GM21423 (cell line): ENCODE measurements around the gene PADI2.

Experiments
- ATAC-seq: cut with Tn5 transposase; IDR thresholded peaks from one replicate; pipeline ENCODE4 v1.9.1; 2021; ENCODE audit warnings: mild to moderate bottlenecking, moderate library complexity; ENCODE audit not compliant: unreplicated experiment

The PADI2 gene

DNA sequence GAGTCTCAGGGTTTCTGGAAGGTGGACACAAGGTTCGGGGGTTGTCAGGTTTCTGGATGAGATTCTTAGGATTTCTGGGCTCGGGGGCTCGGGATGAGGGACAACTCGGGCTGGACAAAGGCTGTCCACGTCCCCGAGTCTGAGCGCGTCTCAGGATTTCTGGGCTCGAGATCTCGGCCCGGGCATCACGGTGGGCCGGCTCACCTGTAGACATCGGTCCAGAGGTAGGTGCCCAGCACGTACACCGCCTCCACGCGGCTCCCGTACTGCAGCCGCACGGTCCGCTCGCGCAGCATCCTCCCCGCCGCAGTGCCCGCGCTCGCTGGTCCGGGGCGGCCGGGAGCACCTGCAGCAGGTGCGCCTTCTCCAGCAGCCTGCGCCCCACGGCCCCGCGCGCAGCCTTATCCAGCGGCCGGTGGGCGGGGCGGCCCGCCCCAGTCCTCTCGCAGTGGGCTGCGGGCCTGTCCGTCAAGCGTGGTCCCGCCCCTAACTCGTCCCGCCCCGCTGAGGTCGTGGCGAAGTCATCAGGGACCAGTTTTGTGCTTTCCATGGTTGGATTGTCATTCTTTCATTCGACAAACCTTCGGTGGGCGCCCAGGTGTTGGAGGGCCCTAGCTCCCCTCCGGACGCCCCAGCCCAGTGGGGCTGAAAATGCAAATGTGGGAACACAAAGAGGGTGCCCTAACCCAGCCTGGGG, at the start of gene PADI2:
Gene PADI2 (minus strand): TSS at position 376 of the 697 bp plus-strand sequence. CDS start 80 bp downstream, at position 296.
- ATAC-seq = peak; percentile 62

DNA sequence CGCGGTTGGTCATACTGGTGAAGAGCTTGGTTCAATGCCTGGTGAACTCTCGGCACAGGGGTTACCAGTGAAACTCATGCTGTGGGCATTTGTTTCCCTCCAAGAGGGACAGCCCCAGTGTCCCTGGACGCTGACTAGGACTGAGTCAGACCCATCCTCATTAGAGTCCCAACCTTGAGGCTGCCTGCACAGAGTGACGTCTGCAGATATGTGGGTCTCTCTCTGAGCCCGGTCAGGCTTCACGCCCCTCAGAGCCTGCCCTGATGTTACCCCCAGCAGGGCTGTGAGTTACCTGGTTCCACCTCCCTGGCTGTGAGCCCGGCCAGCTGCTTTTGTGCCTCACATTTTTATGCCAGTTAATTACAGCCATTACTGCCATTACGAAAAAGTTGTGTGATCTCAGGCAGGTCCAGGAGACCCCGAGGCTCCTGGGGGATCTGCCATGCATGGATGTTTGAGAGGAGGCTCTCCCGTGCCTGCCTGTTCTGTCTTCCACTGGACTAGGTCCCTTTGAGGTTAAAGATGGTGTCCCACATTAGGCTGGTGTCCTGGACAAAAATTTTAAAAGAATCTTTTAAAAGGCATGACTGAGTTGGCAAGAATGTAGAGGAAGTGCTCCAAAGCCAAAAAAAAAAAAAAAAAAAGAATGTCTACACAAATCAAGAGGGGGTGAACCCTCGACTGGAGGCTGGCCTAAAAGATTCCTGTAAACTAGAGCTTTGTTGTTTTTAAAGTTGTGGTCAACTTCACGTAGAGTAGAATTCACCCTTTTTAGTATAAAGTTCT, 49.0 kb upstream of the PADI2 start:
- no peak for ATAC-seq

- no peak for ATAC-seq
Measured at GRCh38 chr1:17167786-17168090, 48.5 kb upstream of the PADI2 start.

DNA sequence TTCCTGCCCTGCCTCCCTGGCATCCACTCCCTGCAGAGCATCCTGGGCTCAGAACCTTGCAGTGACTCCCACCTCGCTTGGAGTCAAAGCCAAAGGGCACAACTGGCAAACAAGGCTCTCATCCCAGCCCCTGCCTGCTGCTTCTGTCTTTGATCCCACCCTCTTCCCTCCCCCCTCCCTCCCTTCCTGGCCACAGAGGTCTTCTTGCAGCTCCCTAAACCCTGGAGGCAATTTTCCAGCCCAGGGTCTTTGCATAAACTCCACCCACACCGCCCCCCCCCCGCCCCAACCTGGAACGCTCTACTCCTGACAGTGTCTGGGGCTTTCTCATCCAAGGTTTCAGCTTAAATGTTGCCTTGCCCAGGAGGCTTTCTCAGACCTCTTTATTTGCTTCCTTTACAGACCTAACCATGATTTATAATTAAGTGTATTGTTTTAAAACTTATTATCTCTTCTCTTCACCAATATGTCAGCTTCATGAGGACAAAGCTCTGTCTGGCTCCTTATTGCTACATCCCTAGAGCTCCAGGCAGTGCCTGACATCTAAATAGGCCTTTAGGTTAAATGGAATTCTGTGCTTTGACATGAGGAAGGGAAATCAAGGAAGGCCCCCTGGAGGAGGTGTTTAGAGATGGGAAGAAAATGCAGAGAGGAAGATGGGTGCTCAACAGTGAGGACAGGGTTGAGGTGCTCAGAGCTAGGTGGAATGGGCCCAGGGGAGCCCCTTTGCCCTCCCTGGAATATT, 48.0 kb upstream of the PADI2 start:
- no peak for ATAC-seq

DNA sequence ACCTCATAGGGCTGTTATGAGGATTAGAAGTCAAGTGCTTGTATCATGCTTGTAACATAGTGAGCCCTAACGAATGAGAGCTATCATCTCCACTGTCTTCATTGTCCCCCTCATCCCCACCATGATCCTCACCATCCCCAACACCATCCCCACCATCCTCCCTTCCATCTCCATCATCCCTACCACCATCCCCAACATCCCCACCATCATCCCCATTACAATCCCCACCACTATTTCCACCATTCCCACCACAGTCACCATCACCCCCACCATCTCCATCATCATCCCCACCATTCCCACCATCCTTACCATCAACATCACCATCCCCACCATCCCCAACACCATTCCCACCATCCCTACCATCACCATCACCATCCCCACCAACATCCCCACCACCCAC, 46.6 kb upstream of the PADI2 start:
- ATAC-seq = no peak

DNA sequence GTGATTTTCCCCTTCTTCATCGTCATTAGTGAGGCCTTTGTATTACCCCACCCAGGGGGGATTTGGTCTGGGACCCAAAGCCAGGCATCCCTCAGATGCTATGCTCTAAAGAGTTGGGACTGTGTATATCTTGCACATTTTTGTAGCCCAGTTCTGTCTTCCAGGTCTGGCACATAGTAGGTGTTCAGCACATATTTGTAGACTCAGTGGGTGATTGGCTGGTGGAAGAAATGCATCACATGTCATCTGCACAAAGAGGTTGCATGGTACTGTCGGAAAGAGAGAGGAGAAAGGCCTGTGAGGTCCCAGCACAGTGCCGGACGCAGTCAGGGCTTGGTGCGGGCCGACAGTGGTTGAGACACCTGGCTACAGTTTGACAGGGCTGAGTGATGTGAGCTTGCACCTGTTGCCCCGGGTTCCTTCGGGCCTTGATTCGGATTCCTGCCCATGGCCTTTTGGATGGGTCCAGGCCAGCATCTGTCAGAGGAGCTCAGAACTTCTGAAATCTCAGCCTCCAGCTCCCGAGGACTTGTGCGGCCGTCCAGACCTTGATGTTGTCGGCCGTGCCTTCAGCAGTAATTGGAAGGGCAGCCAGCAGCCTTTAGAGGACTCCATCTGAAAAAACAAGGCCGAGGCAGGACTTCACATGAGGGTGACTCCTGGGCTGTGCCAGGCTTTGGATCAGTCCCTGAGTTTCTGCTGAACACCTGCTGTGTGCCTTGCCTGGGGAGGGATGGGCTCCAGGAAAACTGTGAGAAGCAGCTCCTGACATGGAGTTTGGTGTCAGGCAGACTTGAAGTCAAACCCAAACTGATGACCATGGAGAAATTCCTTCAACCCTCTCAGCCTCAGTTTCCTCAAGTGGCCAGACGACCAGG, 44.8 kb upstream of the PADI2 start:
- no peak for ATAC-seq

GRCh38 chr1:17163371-17163770, 44.1 kb upstream of the PADI2 start:
- ATAC-seq = no peak

GRCh38 chr1:17162941-17163340, 43.7 kb upstream of the PADI2 start:
- ATAC-seq = no peak

DNA sequence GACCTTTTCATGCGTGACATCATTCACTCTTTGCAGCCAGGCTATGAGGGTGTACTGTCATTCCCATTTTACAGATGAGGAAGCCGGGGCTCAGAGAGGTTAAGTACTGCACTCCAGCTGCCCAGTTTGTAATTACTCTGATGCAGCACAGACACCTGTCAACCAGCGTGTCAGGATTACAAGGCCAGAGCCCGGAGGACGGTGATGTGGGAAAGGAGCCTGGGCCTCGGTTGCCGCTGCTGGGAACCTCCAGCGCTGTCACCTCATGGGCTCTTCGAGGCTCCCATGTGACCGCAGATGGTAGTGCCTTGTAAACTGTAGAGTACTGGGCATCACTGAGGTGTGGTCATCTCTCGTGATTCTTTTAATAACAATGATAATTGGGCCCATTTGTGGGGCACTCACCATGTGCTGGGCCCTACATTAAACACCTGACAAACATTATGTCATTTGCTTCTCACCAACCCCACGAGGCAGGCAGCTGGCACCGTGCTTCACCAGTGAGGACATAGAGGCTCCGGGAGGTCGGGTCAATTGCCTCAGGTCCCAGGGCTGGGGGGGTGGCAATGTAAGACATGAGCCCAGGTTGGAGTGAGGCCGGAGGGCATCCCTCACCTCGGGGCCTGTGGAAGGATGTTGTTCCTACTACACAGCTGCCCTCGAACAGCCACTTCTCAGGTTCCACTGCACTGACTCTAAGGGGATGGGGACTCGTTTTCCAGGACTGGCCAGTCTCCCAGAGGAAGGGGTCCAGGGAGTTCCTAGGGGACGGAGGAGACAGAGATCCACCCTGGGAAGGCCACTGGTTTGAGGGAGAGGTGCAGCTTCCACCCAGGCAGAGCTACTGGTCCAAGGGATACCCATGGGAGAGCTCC, 42.9 kb upstream of the PADI2 start:
- ATAC-seq = no peak

GRCh38 chr1:17161137-17161740, 42.0 kb upstream of the PADI2 start:
- no peak for ATAC-seq

DNA sequence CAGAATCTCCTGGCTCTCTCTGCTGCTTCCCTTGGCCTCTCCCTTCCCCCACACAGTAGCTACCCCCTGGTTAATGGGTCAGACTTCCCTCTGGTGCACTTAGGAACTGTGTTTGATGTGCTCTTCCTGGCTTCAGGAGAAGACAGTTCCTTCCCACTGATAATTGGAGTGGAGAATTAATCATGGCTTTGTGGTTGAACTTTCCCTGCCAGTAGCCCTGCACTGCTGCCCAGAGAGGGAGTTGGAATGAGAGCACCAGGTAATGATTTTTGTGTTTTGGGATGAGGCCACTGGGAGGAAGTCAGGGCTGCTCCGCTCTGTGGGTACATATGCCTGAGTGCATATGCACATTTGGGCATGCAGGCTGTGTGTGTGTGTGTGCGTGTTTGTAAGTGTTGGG, 39.7 kb upstream of the PADI2 start:
- ATAC-seq = no peak

DNA sequence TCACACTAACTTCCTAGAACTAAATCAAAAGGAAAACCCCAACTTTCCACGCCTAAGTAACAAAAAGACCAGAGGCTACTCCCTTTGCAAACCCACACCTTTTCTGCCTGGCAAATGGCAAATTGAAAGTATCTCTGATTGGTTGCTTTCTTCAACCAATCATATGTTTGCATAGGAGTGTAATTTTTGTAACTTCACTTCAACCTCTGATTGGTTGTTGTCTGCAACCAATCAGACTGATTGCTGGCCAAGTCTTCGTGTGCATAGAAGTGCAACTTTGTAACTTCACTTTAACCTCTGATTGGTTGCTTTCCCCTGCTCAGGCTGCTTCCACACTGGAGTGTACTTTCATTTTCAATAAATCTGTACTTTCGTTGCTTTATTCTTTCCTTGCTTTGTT, 36.9 kb upstream of the PADI2 start:
- ATAC-seq = no peak

GRCh38 chr1:17155257-17155920, 36.1 kb upstream of the PADI2 start:
- no peak for ATAC-seq

DNA sequence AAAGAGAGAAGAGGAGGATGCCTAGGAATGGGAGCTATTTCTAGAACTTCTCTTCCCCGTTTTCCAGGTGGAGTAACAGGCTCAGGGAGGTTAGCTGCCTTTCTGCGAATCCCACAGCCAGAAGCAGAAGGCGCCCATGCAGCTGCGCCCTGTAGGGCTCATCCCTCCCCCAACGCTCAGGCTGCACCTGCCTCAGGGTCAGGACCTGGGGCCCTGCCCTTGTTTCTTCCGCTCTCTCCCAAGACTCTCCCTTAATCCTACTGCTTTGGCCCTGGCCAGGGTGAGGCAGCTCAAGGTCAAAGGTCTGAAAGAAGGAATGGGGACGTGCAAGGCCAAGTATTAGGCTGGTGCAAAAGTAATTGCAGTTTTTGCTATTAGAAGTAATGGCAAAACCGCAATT, 30.5 kb upstream of the PADI2 start:
- no peak for ATAC-seq

- ATAC-seq = no peak
Measured at GRCh38 chr1:17148950-17149608, 29.8 kb upstream of the PADI2 start.

GRCh38 chr1:17145648-17146047, 26.4 kb upstream of the PADI2 start:
- no peak for ATAC-seq

DNA sequence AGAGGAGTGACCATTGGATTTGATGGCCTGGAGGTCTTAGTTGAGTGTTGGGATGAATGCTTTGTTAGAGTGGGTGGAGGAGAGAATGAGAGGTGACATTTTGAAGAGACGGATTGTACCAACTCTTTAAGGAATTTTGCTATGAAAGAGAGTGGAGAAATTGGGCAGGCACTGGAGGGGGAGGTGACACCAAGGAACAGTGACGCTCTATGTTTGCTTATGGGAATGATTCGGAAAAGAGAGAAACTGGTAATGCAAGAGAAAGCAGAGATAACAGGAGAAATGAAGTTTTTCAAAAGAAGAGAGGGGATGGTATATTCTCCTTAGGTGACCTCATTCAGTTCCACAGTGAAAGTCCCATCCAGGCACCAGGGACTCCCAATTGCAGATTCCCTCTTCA, 24.5 kb upstream of the PADI2 start:
- no peak for ATAC-seq

DNA sequence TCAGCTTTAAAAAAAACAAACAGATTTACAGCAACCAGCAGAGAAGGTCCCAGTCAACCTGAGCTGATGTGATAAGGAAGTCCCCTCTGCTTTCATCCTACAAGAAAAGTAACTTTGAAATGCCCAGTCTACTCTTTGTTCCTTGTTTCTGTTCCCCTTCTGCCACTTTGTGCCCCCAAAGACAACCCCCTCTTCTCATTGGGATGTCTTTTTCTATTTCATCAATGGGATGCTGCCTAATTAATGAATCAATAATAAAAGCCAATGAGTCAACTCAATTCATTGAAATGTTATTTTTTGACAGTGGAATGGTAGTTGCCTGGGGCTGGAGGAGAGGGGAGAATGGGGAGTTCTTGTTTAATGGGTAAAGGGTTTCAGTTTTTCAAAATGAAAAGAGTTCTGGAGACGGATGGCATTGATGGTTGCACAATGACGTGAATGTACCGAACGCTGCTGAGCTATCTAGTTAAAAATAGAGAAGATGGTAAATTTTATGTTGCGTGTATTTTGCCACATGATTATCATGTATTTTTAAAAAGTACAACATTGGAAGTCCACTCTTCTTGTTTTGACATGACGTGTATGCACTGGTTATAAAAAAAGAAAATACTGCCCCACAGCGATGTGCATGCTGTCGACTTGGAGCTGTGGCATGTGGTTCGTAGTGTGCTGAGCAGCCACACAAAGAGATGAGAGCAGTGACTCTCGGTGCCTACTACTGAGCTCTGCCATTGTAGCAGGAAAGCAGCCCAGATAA, 22.4 kb upstream of the PADI2 start:
- ATAC-seq = no peak
